Calu3 (cell line): ENCODE results near the gene ZNF567. TPM values are rescaled to one million over a fixed set of nuclear protein-coding genes. Genes with fewer than 3 reads are reported as not detected.
"Not testable (repeated sequence)": the region's sequence is repeated elsewhere in the genome, so short reads cannot be mapped to it uniquely, and the experiment has no call there.

ENCODE experiments used
- BruUV-seq: library from RNA; stranded (reverse); fragments of 400-500 nt; replicated peaks from 2 replicates; lab custom pipeline; 2021; lab: Mats Ljungman, UMichigan
- CTCF ChIA-PET: fragments of 300-600 bp; sonication (Branson Sonifier 250); formaldehyde crosslinking; loops from one replicate; lab custom pipeline; 2022; ENCODE audit warnings: antibody characterized with exemption; lab: Charles Lee
- DNase-seq: peaks from one replicate; pipeline ENCODE4 v3.0.0; 2022
- H3K27ac Mint-ChIP-seq: one replicate; pipeline ENCODE4 v1.8.0; 2022; ENCODE audit warnings: mixed read lengths; ENCODE audit not compliant: unreplicated experiment
- H3K27me3 Mint-ChIP-seq: one replicate; pipeline ENCODE4 v1.8.0; 2022; ENCODE audit warnings: mixed read lengths; ENCODE audit not compliant: unreplicated experiment
- H3K36me3 Mint-ChIP-seq: one replicate; pipeline ENCODE4 v1.8.0; 2022; ENCODE audit warnings: mild to moderate bottlenecking, moderate library complexity, mixed read lengths; ENCODE audit not compliant: insufficient read depth, unreplicated experiment
- H3K4me1 Mint-ChIP-seq: one replicate; pipeline ENCODE4 v1.8.0; 2022; ENCODE audit warnings: mild to moderate bottlenecking, low read depth, mixed read lengths; ENCODE audit not compliant: unreplicated experiment
- H3K4me3 Mint-ChIP-seq: one replicate; pipeline ENCODE4 v1.8.0; 2022; ENCODE audit warnings: mild to moderate bottlenecking, low read depth, moderate library complexity, mixed read lengths; ENCODE audit not compliant: unreplicated experiment
- H3K9me3 Mint-ChIP-seq: one replicate; pipeline ENCODE4 v1.8.0; 2022; ENCODE audit warnings: low read depth, mixed read lengths; ENCODE audit not compliant: unreplicated experiment
- intact Hi-C: fragments of 100-400 bp; cut with micrococcal nuclease; formaldehyde crosslinking; loops from one replicate; pipeline ENCODE4 v1.10.0; 2022; ENCODE audit not compliant: unreplicated experiment
- total RNA-seq: library from RNA; stranded (reverse); gene quantifications from 2 replicates; pipeline ENCODE4 v1.2.3, GENCODE V29; 2022
- TF ChIP-seq, protein P1 (sequence below): fragments of 200-600 bp; IDR thresholded peaks from one replicate; pipeline ENCODE4 v1.8.0; 2022; ENCODE audit warnings: antibody characterized with exemption; ENCODE audit not compliant: unreplicated experiment

ZNF567 gene
- total RNA-seq, 1 experiment from 2014 or later = 11.0 TPM

- BruUV-seq = no TSS peak
- TF ChIP-seq, protein P1, sequence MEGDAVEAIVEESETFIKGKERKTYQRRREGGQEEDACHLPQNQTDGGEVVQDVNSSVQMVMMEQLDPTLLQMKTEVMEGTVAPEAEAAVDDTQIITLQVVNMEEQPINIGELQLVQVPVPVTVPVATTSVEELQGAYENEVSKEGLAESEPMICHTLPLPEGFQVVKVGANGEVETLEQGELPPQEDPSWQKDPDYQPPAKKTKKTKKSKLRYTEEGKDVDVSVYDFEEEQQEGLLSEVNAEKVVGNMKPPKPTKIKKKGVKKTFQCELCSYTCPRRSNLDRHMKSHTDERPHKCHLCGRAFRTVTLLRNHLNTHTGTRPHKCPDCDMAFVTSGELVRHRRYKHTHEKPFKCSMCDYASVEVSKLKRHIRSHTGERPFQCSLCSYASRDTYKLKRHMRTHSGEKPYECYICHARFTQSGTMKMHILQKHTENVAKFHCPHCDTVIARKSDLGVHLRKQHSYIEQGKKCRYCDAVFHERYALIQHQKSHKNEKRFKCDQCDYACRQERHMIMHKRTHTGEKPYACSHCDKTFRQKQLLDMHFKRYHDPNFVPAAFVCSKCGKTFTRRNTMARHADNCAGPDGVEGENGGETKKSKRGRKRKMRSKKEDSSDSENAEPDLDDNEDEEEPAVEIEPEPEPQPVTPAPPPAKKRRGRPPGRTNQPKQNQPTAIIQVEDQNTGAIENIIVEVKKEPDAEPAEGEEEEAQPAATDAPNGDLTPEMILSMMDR = no peak
- H3K27me3 Mint-ChIP-seq = no peaks in the 10 kb centered on the region
- no peak overlapping the region for H3K4me3 Mint-ChIP-seq
- intact Hi-C loops = no loop called here
- peaks cover 26% of the 10 kb centered on the region for H3K9me3 Mint-ChIP-seq
- DNase-seq = no peak
- peaks cover 5% of the 10 kb centered on the region for H3K36me3 Mint-ChIP-seq
- CTCF ChIA-PET = interaction anchor here (0.7 kb wide), 1 partner anchor 116 kb away, joined by 8 read pairs; no protein-coding TSS in a partner anchor
- H3K27ac Mint-ChIP-seq = no peak overlapping the region
- H3K4me1 Mint-ChIP-seq = no peaks in the 10 kb centered on the region
These were observed 19.7 kb downstream of the ZNF567 start for GRCh38 chr19:36707134-36707533.

- H3K9me3 Mint-ChIP-seq = peaks cover 28% of the 10 kb centered on the region
- CTCF ChIA-PET = interaction anchor here (0.7 kb wide), 1 partner anchor 1061 kb away, joined by 3 read pairs; no protein-coding TSS in a partner anchor
These were observed 22.0 kb downstream of the ZNF567 start for GRCh38 chr19:36709423-36709822.

DNA sequence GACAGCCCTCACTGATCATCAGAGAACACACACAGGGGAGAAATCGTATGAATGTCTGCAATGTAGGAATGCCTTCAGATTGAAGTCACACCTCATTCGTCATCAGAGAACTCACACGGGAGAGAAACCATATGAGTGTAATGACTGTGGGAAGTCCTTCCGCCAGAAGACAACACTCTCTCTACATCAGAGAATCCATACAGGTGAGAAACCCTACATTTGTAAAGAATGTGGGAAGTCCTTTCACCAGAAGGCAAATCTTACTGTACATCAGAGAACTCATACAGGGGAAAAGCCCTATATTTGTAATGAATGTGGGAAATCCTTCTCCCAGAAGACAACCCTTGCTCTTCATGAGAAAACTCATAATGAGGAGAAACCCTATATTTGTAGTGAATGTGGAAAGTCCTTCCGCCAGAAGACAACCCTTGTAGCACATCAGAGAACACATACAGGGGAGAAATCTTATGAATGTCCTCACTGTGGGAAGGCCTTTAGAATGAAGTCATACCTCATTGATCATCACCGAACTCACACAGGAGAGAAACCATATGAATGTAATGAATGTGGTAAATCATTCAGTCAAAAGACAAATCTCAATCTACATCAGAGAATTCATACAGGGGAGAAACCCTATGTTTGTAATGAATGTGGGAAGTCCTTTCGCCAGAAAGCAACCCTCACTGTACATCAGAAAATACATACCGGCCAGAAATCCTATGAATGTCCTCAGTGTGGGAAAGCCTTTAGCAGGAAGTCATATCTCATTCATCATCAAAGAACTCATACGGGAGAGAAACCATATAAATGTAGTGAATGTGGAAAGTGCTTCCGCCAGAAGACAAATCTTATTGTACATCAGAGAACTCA, 32.5 kb downstream of the ZNF567 start:
- Mint-ChIP-seq H3K27ac (no peak overlapping the region), H3K4me3 (no peak overlapping the region), H3K27me3 (no peaks in the 10 kb centered on the region)

More at GRCh38 chr19:36709423-36709822, 22.0 kb downstream of the ZNF567 start:
- H3K36me3 Mint-ChIP-seq = peaks cover 23% of the 10 kb centered on the region
- intact Hi-C loops = no loop called here
- no peak for DNase-seq
- no peaks in the 10 kb centered on the region for H3K27me3 Mint-ChIP-seq
- H3K27ac Mint-ChIP-seq = no peak overlapping the region
- no TSS peak for BruUV-seq
- TF ChIP-seq, protein P1 = no peak
- H3K4me3 Mint-ChIP-seq = no peak overlapping the region
- H3K4me1 Mint-ChIP-seq = no peaks in the 10 kb centered on the region

DNA sequence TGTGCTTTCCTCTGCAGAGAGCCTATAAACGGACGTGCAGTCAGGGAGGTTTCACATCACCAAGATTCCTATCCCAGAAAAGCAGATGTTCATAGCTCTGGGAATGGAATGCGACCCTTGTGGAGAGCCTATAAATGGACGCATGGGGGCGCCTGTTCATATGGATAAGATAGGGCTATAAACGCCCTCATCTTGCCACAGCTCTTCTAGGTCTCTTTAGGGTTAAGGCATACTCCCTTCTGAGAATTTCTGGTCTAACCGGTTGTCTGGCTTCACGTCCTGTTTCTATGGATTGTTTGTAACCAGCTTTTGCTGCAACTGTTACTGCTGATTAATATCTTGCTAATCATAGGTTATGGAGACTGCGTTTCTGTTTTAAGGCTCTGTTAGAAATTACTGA, 48.8 kb downstream of the ZNF567 start:
- intact Hi-C loops, H3K27ac Mint-ChIP-seq, DNase-seq, H3K27me3 Mint-ChIP-seq, H3K4me3 Mint-ChIP-seq, H3K4me1 Mint-ChIP-seq, BruUV-seq, CTCF ChIA-PET: not testable (repeated sequence)
- Mint-ChIP-seq H3K9me3 (peaks cover 40% of the 10 kb centered on the region), H3K36me3 (peaks cover 19% of the 10 kb centered on the region)

More for the DNA sequence above, 32.5 kb downstream of the ZNF567 start:
- Mint-ChIP-seq H3K36me3 (peaks cover 49% of the 10 kb centered on the region), H3K4me1 (no peaks in the 10 kb centered on the region), H3K9me3 (peaks cover 24% of the 10 kb centered on the region)
- intact Hi-C loops = no loop called here
- CTCF ChIA-PET = no interaction called here
- no peak for DNase-seq
- TF ChIP-seq, protein P1 = no peak
- no TSS peak for BruUV-seq
